GM19035 (cell line): ENCODE measurements around the gene GDF2.

Source experiments
- ATAC-seq: cut with Tn5 transposase; IDR thresholded peaks from one replicate; pipeline ENCODE4 v1.9.1; 2021; ENCODE audit not compliant: unreplicated experiment

GDF2 gene

GRCh38 chr10:47331954-47332353 lies 9.7 kb downstream of the GDF2 start:
- ATAC-seq = no peak

- ATAC-seq = no peak
These were observed 10.1 kb downstream of the GDF2 start for GRCh38 chr10:47332371-47332770.

- no peak for ATAC-seq
These were observed 10.7 kb downstream of the GDF2 start for GRCh38 chr10:47332946-47333345.

- no peak for ATAC-seq
These were observed 11.3 kb downstream of the GDF2 start for GRCh38 chr10:47333532-47333931.

GRCh38 chr10:47334466-47335295 lies 12.4 kb downstream of the GDF2 start:
- no peak for ATAC-seq

- no peak for ATAC-seq
These were observed 13.7 kb downstream of the GDF2 start for GRCh38 chr10:47335906-47336305.

GRCh38 chr10:47336387-47337134 lies 14.3 kb downstream of the GDF2 start:
- no peak for ATAC-seq

GRCh38 chr10:47337310-47337709 lies 15.1 kb downstream of the GDF2 start:
- ATAC-seq = no peak

GRCh38 chr10:47339186-47339735 lies 17.0 kb downstream of the GDF2 start:
- ATAC-seq = no peak

- no peak for ATAC-seq
These were observed 17.7 kb downstream of the GDF2 start for GRCh38 chr10:47339759-47340607.

GRCh38 chr10:47340608-47341170 lies 18.4 kb downstream of the GDF2 start:
- ATAC-seq = no peak

GRCh38 chr10:47344996-47345870 lies 23.0 kb downstream of the GDF2 start:
- ATAC-seq = no peak

- ATAC-seq = no peak
These were observed 24.5 kb downstream of the GDF2 start for GRCh38 chr10:47346581-47347302.

GRCh38 chr10:47347303-47347675 lies 25.0 kb downstream of the GDF2 start:
- ATAC-seq = no peak

GRCh38 chr10:47348138-47348651 lies 25.9 kb downstream of the GDF2 start, which contains the start of gene RBP3:
Gene RBP3, plus strand, starts transcription at chr10:47348363. Its CDS starts 122 bp downstream, at chr10:47348485.
- no peak for ATAC-seq

- ATAC-seq = no peak
These were observed 26.6 kb downstream of the GDF2 start for GRCh38 chr10:47348661-47349470.

GRCh38 chr10:47349516-47349915 lies 27.3 kb downstream of the GDF2 start:
- ATAC-seq = no peak

- no peak for ATAC-seq
These were observed 27.7 kb downstream of the GDF2 start for GRCh38 chr10:47349941-47350371.
